ENCODE results near the gene PDIA6.

The PDIA6 gene

GRCh38 chr2:10733566-10733925 lies 79.0 kb downstream of the PDIA6 start:
- no peak overlapping the region for H3K4me3 ChIP-seq (ENCODE audit: control insufficient read depth, low read depth, low read length)
- no peak for DNase-seq (ENCODE audit: low read depth)
- TF ChIP-seq CTCF (conservative IDR thresholded peaks at IDR 0.05; ENCODE audit: control insufficient read depth, insufficient read depth, low read depth, low read length) = no peak
